ENCODE data around the gene ZFPM1. TPM values are rescaled to one million over a fixed set of nuclear protein-coding genes. Genes with fewer than 3 reads are reported as not detected.

The ZFPM1 gene
- total and polyA plus RNA-seq, 2 experiments from 2014 or later = 0.53 to 2.2 TPM

GRCh38 chr16:88507231-88507743 is 54.2 kb downstream of the ZFPM1 start:
- Histone ChIP-seq H3K4me1 (ENCODE audit: insufficient read depth) (no peaks in the 10 kb centered on the region), H3K4me3 (no peak overlapping the region), H3K27ac (ENCODE audit: low read depth) (no peak overlapping the region), H3K4me2 (no peak overlapping the region), H3K79me2 (replicated peaks; ENCODE audit: insufficient read depth) (no peaks in the 10 kb centered on the region), H3K36me3 (ENCODE audit: insufficient read depth) (no peaks in the 10 kb centered on the region), H4K20me1 (replicated peaks; ENCODE audit: insufficient read depth) (no peaks in the 10 kb centered on the region), H3K9me2 (ENCODE audit: insufficient read depth) (no peaks in the 10 kb centered on the region), H3K27me3 (ENCODE audit: insufficient read depth) (no peaks in the 10 kb centered on the region), H3F3A (replicated peaks; ENCODE audit: low read depth) (no peaks in the 10 kb centered on the region), H2AFZ (no peak overlapping the region)
- no peak for DNase-seq (ENCODE audit: low spot score)
- TF ChIP-seq EZH2 (IDR thresholded peaks at IDR 0.05; ENCODE audit: low read depth, unreplicated experiment) (no peak), POLR2AphosphoS5 (IDR thresholded peaks at IDR 0.05; ENCODE audit: low read depth) (no peak), ZNF462 (CRISPR knock-in tag; IDR thresholded peaks at IDR 0.05) (no peak), STAT1 (IDR thresholded peaks at IDR 0.05; ENCODE audit: unreplicated experiment) (no peak)
- TF ChIP-seq, protein P1, sequence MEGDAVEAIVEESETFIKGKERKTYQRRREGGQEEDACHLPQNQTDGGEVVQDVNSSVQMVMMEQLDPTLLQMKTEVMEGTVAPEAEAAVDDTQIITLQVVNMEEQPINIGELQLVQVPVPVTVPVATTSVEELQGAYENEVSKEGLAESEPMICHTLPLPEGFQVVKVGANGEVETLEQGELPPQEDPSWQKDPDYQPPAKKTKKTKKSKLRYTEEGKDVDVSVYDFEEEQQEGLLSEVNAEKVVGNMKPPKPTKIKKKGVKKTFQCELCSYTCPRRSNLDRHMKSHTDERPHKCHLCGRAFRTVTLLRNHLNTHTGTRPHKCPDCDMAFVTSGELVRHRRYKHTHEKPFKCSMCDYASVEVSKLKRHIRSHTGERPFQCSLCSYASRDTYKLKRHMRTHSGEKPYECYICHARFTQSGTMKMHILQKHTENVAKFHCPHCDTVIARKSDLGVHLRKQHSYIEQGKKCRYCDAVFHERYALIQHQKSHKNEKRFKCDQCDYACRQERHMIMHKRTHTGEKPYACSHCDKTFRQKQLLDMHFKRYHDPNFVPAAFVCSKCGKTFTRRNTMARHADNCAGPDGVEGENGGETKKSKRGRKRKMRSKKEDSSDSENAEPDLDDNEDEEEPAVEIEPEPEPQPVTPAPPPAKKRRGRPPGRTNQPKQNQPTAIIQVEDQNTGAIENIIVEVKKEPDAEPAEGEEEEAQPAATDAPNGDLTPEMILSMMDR (conservative IDR thresholded peaks at IDR 0.05; ENCODE audit: low read depth in 2 of 2) = no peak
- TF ChIP-seq, protein P2, sequence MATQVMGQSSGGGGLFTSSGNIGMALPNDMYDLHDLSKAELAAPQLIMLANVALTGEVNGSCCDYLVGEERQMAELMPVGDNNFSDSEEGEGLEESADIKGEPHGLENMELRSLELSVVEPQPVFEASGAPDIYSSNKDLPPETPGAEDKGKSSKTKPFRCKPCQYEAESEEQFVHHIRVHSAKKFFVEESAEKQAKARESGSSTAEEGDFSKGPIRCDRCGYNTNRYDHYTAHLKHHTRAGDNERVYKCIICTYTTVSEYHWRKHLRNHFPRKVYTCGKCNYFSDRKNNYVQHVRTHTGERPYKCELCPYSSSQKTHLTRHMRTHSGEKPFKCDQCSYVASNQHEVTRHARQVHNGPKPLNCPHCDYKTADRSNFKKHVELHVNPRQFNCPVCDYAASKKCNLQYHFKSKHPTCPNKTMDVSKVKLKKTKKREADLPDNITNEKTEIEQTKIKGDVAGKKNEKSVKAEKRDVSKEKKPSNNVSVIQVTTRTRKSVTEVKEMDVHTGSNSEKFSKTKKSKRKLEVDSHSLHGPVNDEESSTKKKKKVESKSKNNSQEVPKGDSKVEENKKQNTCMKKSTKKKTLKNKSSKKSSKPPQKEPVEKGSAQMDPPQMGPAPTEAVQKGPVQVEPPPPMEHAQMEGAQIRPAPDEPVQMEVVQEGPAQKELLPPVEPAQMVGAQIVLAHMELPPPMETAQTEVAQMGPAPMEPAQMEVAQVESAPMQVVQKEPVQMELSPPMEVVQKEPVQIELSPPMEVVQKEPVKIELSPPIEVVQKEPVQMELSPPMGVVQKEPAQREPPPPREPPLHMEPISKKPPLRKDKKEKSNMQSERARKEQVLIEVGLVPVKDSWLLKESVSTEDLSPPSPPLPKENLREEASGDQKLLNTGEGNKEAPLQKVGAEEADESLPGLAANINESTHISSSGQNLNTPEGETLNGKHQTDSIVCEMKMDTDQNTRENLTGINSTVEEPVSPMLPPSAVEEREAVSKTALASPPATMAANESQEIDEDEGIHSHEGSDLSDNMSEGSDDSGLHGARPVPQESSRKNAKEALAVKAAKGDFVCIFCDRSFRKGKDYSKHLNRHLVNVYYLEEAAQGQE (IDR thresholded peaks at IDR 0.05; ENCODE audit: unreplicated experiment) = no peak
- no peak overlapping the region for H3K27ac Mint-ChIP-seq
- no peak overlapping the region for H3K4me3 Mint-ChIP-seq
- peaks cover 6% of the 10 kb centered on the region for H3K27me3 Mint-ChIP-seq (ENCODE audit: insufficient read depth, low read depth, poor library complexity)
- no peaks in the 10 kb centered on the region for H3K36me3 Mint-ChIP-seq (ENCODE audit: low read depth)
- no peaks in the 10 kb centered on the region for H3K9me3 Mint-ChIP-seq
- no peak for ATAC-seq
- H3K4me1 Mint-ChIP-seq = 0 out of 3 replicates have a peak, but pooled peaks cover 2% of the 10 kb centered on the region

Data from GM23338 (cell line).